Osteocyte (in vitro differentiated cells): ENCODE measurements around the gene MR1. TPM values are rescaled to one million over a fixed set of nuclear protein-coding genes. Genes with fewer than 3 reads are reported as not detected.

Experiments
- DNase-seq: peaks from one replicate; pipeline ENCODE4 v3.0.0; 2021; ENCODE audit warnings: mixed read lengths; ENCODE audit not compliant: unreplicated experiment; ENCODE audit errors: extremely low spot score
- H3K27ac Mint-ChIP-seq: one replicate; pipeline ENCODE4 v1.8.0; 2021; ENCODE audit warnings: mild to moderate bottlenecking, mixed read lengths; ENCODE audit not compliant: unreplicated experiment
- H3K27me3 Mint-ChIP-seq: one replicate; pipeline ENCODE4 v1.8.0; 2021; ENCODE audit warnings: mixed read lengths; ENCODE audit not compliant: unreplicated experiment
- H3K36me3 Mint-ChIP-seq: one replicate; pipeline ENCODE4 v1.8.0; 2021; ENCODE audit warnings: mixed read lengths; ENCODE audit not compliant: unreplicated experiment
- H3K4me1 Mint-ChIP-seq: one replicate; pipeline ENCODE4 v1.8.0; 2021; ENCODE audit warnings: mixed read lengths; ENCODE audit not compliant: unreplicated experiment
- H3K4me3 Mint-ChIP-seq: one replicate; pipeline ENCODE4 v1.8.0; 2021; ENCODE audit warnings: mild to moderate bottlenecking, moderate library complexity, mixed read lengths; ENCODE audit not compliant: unreplicated experiment
- H3K9me3 Mint-ChIP-seq: one replicate; pipeline ENCODE4 v1.8.0; 2021; ENCODE audit warnings: mixed read lengths; ENCODE audit not compliant: unreplicated experiment
- CTCF ChIP-seq: fragments of 200-600 bp; sonication (generic); IDR thresholded peaks from 2 replicates; pipeline ENCODE4 v1.5.0; 2021; ENCODE audit warnings: antibody characterized with exemption, mild to moderate bottlenecking, moderate library complexity
- total RNA-seq: library from RNA; stranded (reverse); gene quantifications from 2 replicates; pipeline ENCODE4 v1.2.1, GENCODE V29; 2021

The MR1 gene
- total RNA-seq, 1 donor from 2014 or later: 4.3 TPM

- H3K4me3 Mint-ChIP-seq: no peak overlapping the region
Measured at GRCh38 chr1:181087400-181087901, 53.7 kb downstream of the MR1 start.

GRCh38 chr1:181088079-181089016 is 54.6 kb downstream of the MR1 start, which contains the start of gene IER5:
TSS of gene IER5 (plus strand) at chr1:181088700. CDS start at chr1:181088903, 203 bp downstream.
- DNase-seq: peak; percentile 98
- Mint-ChIP-seq H3K27ac (peak within 1 kb of the TSS; percentile 97), H3K27me3 (no peaks in the 10 kb centered on the region), H3K9me3 (no peaks in the 10 kb centered on the region), H3K4me1 (peaks cover 43% of the 10 kb centered on the region), H3K36me3 (peaks cover 22% of the 10 kb centered on the region), H3K4me3 (peak within 1 kb of the TSS; percentile 99)
- TF ChIP-seq CTCF: no peak

More at GRCh38 chr1:181087400-181087901, 53.7 kb downstream of the MR1 start:
- no peak for DNase-seq
- peaks cover 34% of the 10 kb centered on the region for H3K4me1 Mint-ChIP-seq
- peak overlapping the region; percentile 27 for H3K27ac Mint-ChIP-seq
- no peak for TF ChIP-seq CTCF
- H3K36me3 Mint-ChIP-seq: peaks cover 16% of the 10 kb centered on the region
- no peaks in the 10 kb centered on the region for H3K27me3 Mint-ChIP-seq
- H3K9me3 Mint-ChIP-seq: no peaks in the 10 kb centered on the region

- H3K27ac Mint-ChIP-seq: peak overlapping the region; percentile 97
- H3K9me3 Mint-ChIP-seq: no peaks in the 10 kb centered on the region
- no peak for DNase-seq
- H3K4me1 Mint-ChIP-seq: peaks cover 49% of the 10 kb centered on the region
- no peaks in the 10 kb centered on the region for H3K27me3 Mint-ChIP-seq
- H3K36me3 Mint-ChIP-seq: peaks cover 22% of the 10 kb centered on the region
- peak overlapping the region; percentile 99 for H3K4me3 Mint-ChIP-seq
- no peak for TF ChIP-seq CTCF
Measured at GRCh38 chr1:181089017-181089675, 55.4 kb downstream of the MR1 start.

GRCh38 chr1:181089676-181090544 is 56.1 kb downstream of the MR1 start:
- Mint-ChIP-seq H3K4me1 (peaks cover 57% of the 10 kb centered on the region), H3K36me3 (peaks cover 22% of the 10 kb centered on the region), H3K9me3 (no peaks in the 10 kb centered on the region), H3K27me3 (no peaks in the 10 kb centered on the region), H3K27ac (peak overlapping the region; percentile 97), H3K4me3 (peak overlapping the region; percentile 99)
- TF ChIP-seq CTCF: no peak
- peak; percentile 85 for DNase-seq
